ENCODE measurements around the gene FMN1. TPM values are rescaled to one million over a fixed set of nuclear protein-coding genes. Genes with fewer than 3 reads are reported as not detected.

The FMN1 gene
- total and polyA plus RNA-seq, 10 of the 15 experiments (the other 5 are each of a cell fraction or from before 2014, with no cell fraction given), result 0.05 to 0.16 (median 0.08) TPM; not detected in 4

- H3K4me1 ChIP-seq (ENCODE audit: control insufficient read depth, insufficient read depth, low read length), result peaks cover 3% of the 10 kb centered on the region; the same call in 1 of the 2 replicates
- H3K4me3 ChIP-seq, result no peak overlapping the region
- no peak overlapping the region for H3K9ac ChIP-seq (ENCODE audit: control insufficient read depth, insufficient read depth, low read length)
- in situ Hi-C loops (cut with MboI) (no loop called here), intact Hi-C loops (cut with micrococcal nuclease; ENCODE audit: unreplicated experiment) (loop anchor here (2.0 kb wide), 1 partner anchor 35 kb away; no protein-coding TSS in a partner anchor)
- ATAC-seq (no peak), FAIRE-seq (no peak), DNase-seq (ENCODE audit: low read depth, low spot score) (no peak)
- ChIA-PET CTCF (interaction anchor here (3.3 to 3.9 kb wide), 2 partner anchors 16 to 27 kb away, joined by 10 to 12 read pairs; no protein-coding TSS in a partner anchor), SMC1A (ENCODE audit: uncharacterized antibody, unreplicated experiment) (interaction anchor here (0.8 to 1.1 kb wide), 3 partner anchors 22 to 56 kb away, joined by 3 to 4 read pairs (median 3); no protein-coding TSS in a partner anchor), RAD21 (ENCODE audit: unreplicated experiment) (no interaction called here), POLR2A (interaction anchor here (0.6 kb wide), 1 partner anchor 36 kb away, joined by 3 read pairs; no protein-coding TSS in a partner anchor)
- TF ChIP-seq NFIC (IDR thresholded peaks at IDR 0.05; ENCODE audit: low read depth, low read length), result no peak
- no peak for TF ChIP-seq ESRRA (IDR thresholded peaks at IDR 0.05; ENCODE audit: low read length)
- no peak for TF ChIP-seq SIN3A (IDR thresholded peaks at IDR 0.05; ENCODE audit: low read depth, low read length)
- TF ChIP-seq, protein P1, sequence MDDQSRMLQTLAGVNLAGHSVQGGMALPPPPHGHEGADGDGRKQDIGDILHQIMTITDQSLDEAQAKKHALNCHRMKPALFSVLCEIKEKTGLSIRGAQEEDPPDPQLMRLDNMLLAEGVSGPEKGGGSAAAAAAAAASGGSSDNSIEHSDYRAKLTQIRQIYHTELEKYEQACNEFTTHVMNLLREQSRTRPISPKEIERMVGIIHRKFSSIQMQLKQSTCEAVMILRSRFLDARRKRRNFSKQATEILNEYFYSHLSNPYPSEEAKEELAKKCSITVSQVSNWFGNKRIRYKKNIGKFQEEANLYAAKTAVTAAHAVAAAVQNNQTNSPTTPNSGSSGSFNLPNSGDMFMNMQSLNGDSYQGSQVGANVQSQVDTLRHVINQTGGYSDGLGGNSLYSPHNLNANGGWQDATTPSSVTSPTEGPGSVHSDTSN (IDR thresholded peaks at IDR 0.05; ENCODE audit: insufficient replicate concordance, low read depth, low read length), result no peak
- no peak for TF ChIP-seq JUND (IDR thresholded peaks at IDR 0.05; ENCODE audit: low read depth, low read length)
- TF ChIP-seq SIX5 (IDR thresholded peaks at IDR 0.05; ENCODE audit: low read depth, low read length, severe bottlenecking), result no peak
- no peak for TF ChIP-seq RELB (IDR thresholded peaks at IDR 0.05; ENCODE audit: low read depth)
- TF ChIP-seq RAD21 (IDR thresholded peaks at IDR 0.05; ENCODE audit: insufficient read depth, low read depth, low read length), result no peak
- TF ChIP-seq MXI1 (IDR thresholded peaks at IDR 0.05; ENCODE audit: low read depth, low read length), result no peak
- no peak for TF ChIP-seq ATF2 (IDR thresholded peaks at IDR 0.05; ENCODE audit: low read length)
- no peak for TF ChIP-seq NRF1 (conservative IDR thresholded peaks at IDR 0.05; ENCODE audit: low read depth, low read length)
- no peak overlapping the region for H3K4me2 ChIP-seq (ENCODE audit: control insufficient read depth, insufficient read depth)
- no peaks in the 10 kb centered on the region for H4K20me1 ChIP-seq (ENCODE audit: control insufficient read depth, insufficient read depth)
- H3K36me3 ChIP-seq (ENCODE audit: control insufficient read depth in 2 of 2, insufficient read depth in 2 of 2, low read length in 1 of 2), result no peaks in the 10 kb centered on the region
- 62% methylated on average over 2 of the region's 2 CpGs for WGBS (ENCODE audit: insufficient coverage, insufficient replicate concordance, low lambda C conversion rate, missing lambda C conversion rate)
- no peak overlapping the region for H2AFZ ChIP-seq (ENCODE audit: control insufficient read depth, low read depth, low read length)
- no peak overlapping the region for H3K27ac ChIP-seq (ENCODE audit: control insufficient read depth, insufficient read depth)
- BruUV-seq (replicated peaks), result no TSS peak
- H3K9me3 ChIP-seq (replicated peaks; ENCODE audit: control insufficient read depth, insufficient read depth, low read length), result no peaks in the 10 kb centered on the region
- no peaks in the 10 kb centered on the region for H3K79me2 ChIP-seq (ENCODE audit: control insufficient read depth, insufficient read depth, low read length)
- no peaks in the 10 kb centered on the region for H3K27me3 ChIP-seq (replicated peaks in 1 of 2; ENCODE audit: control insufficient read depth in 2 of 2, insufficient read depth in 2 of 2, low read length in 1 of 2)
These were observed 322.6 kb downstream of the FMN1 start for GRCh38 chr15:32871883-32872282.

Data from GM12878 (cell line).